H1 (cell line): ENCODE results near the gene MICU1. TPM values are rescaled to one million over a fixed set of nuclear protein-coding genes. Genes with fewer than 3 reads are reported as not detected.

Source experiments
- CTCF ChIA-PET: fragments of 300-600 bp; sonication (Branson Sonifier 250); formaldehyde crosslinking; loops from one replicate; lab custom pipeline; 2021; ENCODE audit not compliant: partially characterized antibody; lab: Charles Lee
- POLR2A ChIA-PET: fragments of 300-600 bp; sonication (Branson Sonifier 250); formaldehyde crosslinking; loops from one replicate; lab custom pipeline; 2021; ENCODE audit warnings: inconsistent platforms; ENCODE audit not compliant: partially characterized antibody; lab: Charles Lee
- DNase-seq, 2 experiments: peaks; one replicate each; pipeline versions ENCODE4 v3.0.0 to v3.0.0-alpha.2; 2010 to 2022; ENCODE audit warnings: low spot score in 2 of 2, low read depth in 1 of 2, mixed read lengths in 1 of 2
- FAIRE-seq: peaks from 2 replicates; lab custom pipeline; 2011; peaks lifted over from hg19 to GRCh38; lab: Jason Lieb, UNC
- H2AFZ ChIP-seq: 2 replicates; pipeline ENCODE4 v1.8.1; 2012; ENCODE audit warnings: low read length, inconsistent platforms
- H2AK5ac ChIP-seq: 2 replicates; pipeline ENCODE4 v1.6.1; 2013; ENCODE audit warnings: low read depth, low read length
- H2BK120ac ChIP-seq: replicated peaks from 2 replicates; pipeline ENCODE3; 2013; ENCODE audit warnings: low read depth, low read length, inconsistent platforms
- H2BK12ac ChIP-seq: 2 replicates; pipeline ENCODE4 v1.6.1; 2013; ENCODE audit warnings: low read depth, low read length
- H2BK15ac ChIP-seq: 2 replicates; pipeline ENCODE4 v1.6.1; 2013; ENCODE audit warnings: low read length
- H2BK20ac ChIP-seq: 2 replicates; pipeline ENCODE4 v1.6.1; 2013; ENCODE audit warnings: low read length
- H2BK5ac ChIP-seq: 2 replicates; pipeline ENCODE4 v1.6.1; 2013; ENCODE audit warnings: low read depth, low read length
- H3K14ac ChIP-seq: 2 replicates; pipeline ENCODE4 v1.6.1; 2013; ENCODE audit warnings: inconsistent platforms; ENCODE audit not compliant: insufficient read length
- H3K18ac ChIP-seq: 2 replicates; pipeline ENCODE4 v1.6.1; 2013; ENCODE audit warnings: low read length; ENCODE audit errors: extremely low read depth
- H3K23ac ChIP-seq: 2 replicates; pipeline ENCODE4 v1.6.1; 2013; ENCODE audit warnings: inconsistent platforms; ENCODE audit not compliant: insufficient read length
- H3K23me2 ChIP-seq: 2 replicates; pipeline ENCODE4 v1.6.1; 2013; ENCODE audit warnings: low read depth, low read length
- H3K27ac ChIP-seq: 2 replicates; pipeline ENCODE4 v1.6.1; 2011; ENCODE audit warnings: low read depth, low read length, inconsistent platforms
- H3K27me3 ChIP-seq, 4 experiments: replicated peaks in 1 of 4; 1 replicate in 1 of 4; 2 replicates in 3 of 4; pipeline versions ENCODE4 v1.6.1 to v1.8.1; 2011 to 2013; ENCODE audit warnings: low read length in 3 of 4, mild to moderate bottlenecking in 3 of 4, inconsistent platforms in 2 of 4, mixed read lengths in 2 of 4, moderate library complexity in 1 of 4; ENCODE audit not compliant: control insufficient read depth in 3 of 4, insufficient read depth in 3 of 4; ENCODE audit errors: extremely low read depth in 1 of 4
- H3K36me3 ChIP-seq, 4 experiments: 2 replicates each; pipeline versions ENCODE4 v1.6.1 to v1.8.1; 2011 to 2013; ENCODE audit warnings: mild to moderate bottlenecking in 4 of 4, low read length in 3 of 4, moderate library complexity in 2 of 4, control low read depth in 1 of 4, inconsistent platforms in 1 of 4; ENCODE audit not compliant: insufficient read depth in 4 of 4, control insufficient read depth in 2 of 4
- H3K4ac ChIP-seq: replicated peaks from 2 replicates; pipeline ENCODE3; 2013; ENCODE audit warnings: low read length, low read depth, mixed read lengths, inconsistent platforms; ENCODE audit not compliant: insufficient read length
- H3K4me1 ChIP-seq, 4 experiments: replicated peaks in 1 of 4; 1 replicate in 1 of 4; 2 replicates in 3 of 4; pipeline versions ENCODE4 v1.6.1 to v1.8.1; 2011 to 2013; ENCODE audit warnings: low read length in 3 of 4, inconsistent platforms in 2 of 4, mixed read lengths in 1 of 4; ENCODE audit not compliant: insufficient read depth in 4 of 4, control insufficient read depth in 3 of 4
- H3K4me2 ChIP-seq, 2 experiments: 2 replicates each; pipeline versions ENCODE4 v1.6.1 to v1.8.1; 2011 to 2013; ENCODE audit warnings: low read depth in 2 of 2, low read length in 2 of 2, control low read depth in 1 of 2, inconsistent platforms in 1 of 2, mild to moderate bottlenecking in 1 of 2; ENCODE audit not compliant: insufficient read depth in 1 of 2
- H3K4me3 ChIP-seq, 4 experiments: fragments of 200-600, 300-600 bp in 1 of 4; sonication (generic), shearing (Covaris generic), sonication (Bioruptor Twin) in 1 of 4; 2 replicates each; pipeline versions ENCODE4 v1.5.1 to v1.8.1; 2011 to 2016; ENCODE audit warnings: low read length in 4 of 4, low read depth in 3 of 4, control low read depth in 2 of 4, inconsistent platforms in 2 of 4, mild to moderate bottlenecking in 2 of 4, mixed read lengths in 1 of 4, moderate library complexity in 1 of 4; ENCODE audit not compliant: insufficient read depth in 2 of 4; ENCODE audit errors: extremely low read depth in 1 of 4
- H3K56ac ChIP-seq: replicated peaks from 2 replicates; pipeline ENCODE3; 2013; ENCODE audit warnings: low read depth, mild to moderate bottlenecking, mixed read lengths, low read length, inconsistent platforms; ENCODE audit not compliant: insufficient read length
- H3K79me1 ChIP-seq: 2 replicates; pipeline ENCODE4 v1.6.1; 2013; ENCODE audit warnings: low read depth, low read length, control low read depth
- H3K79me2 ChIP-seq, 2 experiments: 2 replicates each; pipeline versions ENCODE4 v1.6.1 to v1.8.1; 2012 to 2013; ENCODE audit warnings: low read length in 2 of 2, mild to moderate bottlenecking in 2 of 2, inconsistent platforms in 1 of 2; ENCODE audit not compliant: insufficient read depth in 2 of 2, control insufficient read depth in 1 of 2
- H3K9ac ChIP-seq, 4 experiments: replicated peaks in 1 of 4; 1 replicate in 1 of 4; 2 replicates in 3 of 4; pipeline versions ENCODE4 v1.6.1 to v1.8.1; 2011 to 2013; ENCODE audit warnings: low read depth in 3 of 4, low read length in 3 of 4, control low read depth in 2 of 4, mild to moderate bottlenecking in 2 of 4, moderate library complexity in 2 of 4, inconsistent platforms in 1 of 4; ENCODE audit errors: extremely low read depth in 1 of 4
- H3K9me3 ChIP-seq, 2 experiments: 2 replicates each; pipeline versions ENCODE4 v1.6.1 to v1.8.1; 2012 to 2013; ENCODE audit warnings: mild to moderate bottlenecking in 2 of 2, moderate library complexity in 2 of 2, control low read depth in 1 of 2, inconsistent platforms in 1 of 2, low read depth in 1 of 2, low read length in 1 of 2, mixed read lengths in 1 of 2; ENCODE audit not compliant: insufficient read depth in 2 of 2
- H4K20me1 ChIP-seq, 2 experiments: replicated peaks in 1 of 2; 2 replicates each; pipeline versions ENCODE3 to v1.8.1; 2011 to 2013; ENCODE audit warnings: inconsistent platforms in 2 of 2, low read length in 2 of 2, mild to moderate bottlenecking in 1 of 2; ENCODE audit not compliant: insufficient read depth in 2 of 2, control insufficient read depth in 1 of 2
- H4K5ac ChIP-seq: 2 replicates; pipeline ENCODE4 v1.6.1; 2013; ENCODE audit warnings: low read length, low read depth, mixed read lengths, inconsistent platforms; ENCODE audit not compliant: insufficient read length
- H4K8ac ChIP-seq: 2 replicates; pipeline ENCODE4 v1.8.0; 2013; ENCODE audit warnings: mild to moderate bottlenecking, moderate library complexity, low read length, inconsistent platforms; ENCODE audit not compliant: insufficient read depth; ENCODE audit errors: extremely low read depth
- H4K91ac ChIP-seq: replicated peaks from 2 replicates; pipeline ENCODE3; 2013; ENCODE audit warnings: low read length, mixed read lengths, inconsistent platforms; ENCODE audit not compliant: insufficient read length
- FOSL1 ChIP-seq: IDR thresholded peaks from 2 replicates; pipeline ENCODE4 v1.6.1; 2011; ENCODE audit warnings: mild to moderate bottlenecking, low read depth, low read length, moderate library complexity; ENCODE audit not compliant: insufficient read depth
- KDM4A ChIP-seq: IDR thresholded peaks from one replicate; pipeline ENCODE4 v1.7.1; 2012; ENCODE audit warnings: low read depth, mild to moderate bottlenecking, moderate library complexity, low read length, inconsistent platforms; ENCODE audit not compliant: severe bottlenecking
- MAFK ChIP-seq: IDR thresholded peaks from 2 replicates; pipeline ENCODE4 v1.6.1; 2012; ENCODE audit warnings: low read depth, mild to moderate bottlenecking, improper control_type of control experiment, low read length
- NANOG ChIP-seq: IDR thresholded peaks from 2 replicates; pipeline ENCODE4 v1.6.1; 2011; ENCODE audit warnings: low read length, low read depth, mild to moderate bottlenecking, inconsistent platforms; ENCODE audit not compliant: insufficient read depth, poor library complexity, severe bottlenecking
- NRF1 ChIP-seq: IDR thresholded peaks from 2 replicates; pipeline ENCODE4 v1.6.1; 2011; ENCODE audit warnings: mild to moderate bottlenecking, low read depth, low read length, improper control_type of control experiment
- SRF ChIP-seq: IDR thresholded peaks from 2 replicates; pipeline ENCODE4 v1.6.1; 2011; ENCODE audit warnings: mild to moderate bottlenecking, low read depth, low read length, moderate library complexity
- TCF12 ChIP-seq: IDR thresholded peaks from 2 replicates; pipeline ENCODE4 v1.6.1; 2011; ENCODE audit warnings: low read depth, mild to moderate bottlenecking, low read length
- WGBS, 2 experiments: shearing (Covaris generic) in 1 of 2; methylation state at CpG; one replicate each; pipeline versions ENCODE4 v1.1.6 to v1.1.7; 2013 to 2015; ENCODE audit warnings: low lambda C conversion rate in 2 of 2, mixed read lengths in 2 of 2, inconsistent platforms in 1 of 2, low coverage in 1 of 2, missing lambda C conversion rate in 1 of 2; ENCODE audit not compliant: insufficient replicate concordance in 2 of 2, insufficient coverage in 1 of 2, insufficient read length in 1 of 2; ENCODE audit errors: extremely low coverage in 1 of 2, missing lambda C conversion rate in 1 of 2; 5-methylcytosine and 5-hydroxymethylcytosine counted together
- polyA plus RNA-seq, 7 experiments: library from polyadenylated mRNA; depleted of rRNA in 3 of 7; stranded (reverse) in 5 of 7; unstranded in 2 of 7; fragments of >200 nt in 5 of 7; fragments of 200-250 nt in 2 of 7; gene quantifications; 1 replicate in 5 of 7; 2 replicates in 1 of 7; 4 replicates in 1 of 7; pipeline versions ENCODE4 v1.2.1 to v1.2.3, GENCODE V29; 2011 to 2013; ENCODE audit warnings: missing spikeins in 2 of 7, mixed read lengths in 2 of 7
- total RNA-seq: library from RNA; stranded (reverse); fragmentation: NEBNext Ultra II Directional; extraction: Animal tissue kit (Norgen Biotek cat#: 25700); gene quantifications from 2 replicates; pipeline ENCODE4 v1.2.1, GENCODE V29; 2021
- TF ChIP-seq, protein P1 (sequence below): IDR thresholded peaks from 2 replicates; pipeline ENCODE4 v1.6.1; 2011; ENCODE audit warnings: low read length, improper control_type of control experiment
- TF ChIP-seq, protein P2 (sequence below): IDR thresholded peaks from 2 replicates; pipeline ENCODE4 v1.6.1; 2011; ENCODE audit warnings: low read depth, mild to moderate bottlenecking, low read length; ENCODE audit not compliant: insufficient read depth

Gene MICU1
- total and polyA plus RNA-seq, 2 of the 8 experiments (the other 6 are each of a cell fraction or from before 2014, with no cell fraction given): 18.0 to 36.7 TPM

DNA sequence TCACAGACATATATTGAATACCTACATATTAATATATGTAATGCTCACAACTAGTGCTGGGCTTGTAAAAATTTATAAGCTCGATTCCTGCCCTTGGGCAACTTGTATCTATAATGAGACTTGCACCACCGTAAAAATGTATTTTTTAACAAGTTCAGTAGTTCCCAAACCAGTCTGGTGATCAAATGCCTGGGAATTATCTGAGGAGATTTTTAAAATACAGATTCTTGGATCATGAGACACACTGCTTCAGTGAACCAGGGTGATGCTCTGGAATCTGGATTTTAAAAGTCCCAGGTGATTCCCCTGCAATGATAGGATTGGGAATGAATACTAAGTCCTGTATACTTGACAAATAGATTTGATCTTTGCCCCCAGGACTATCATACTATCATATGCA, 4.3 kb upstream of the MICU1 start:
- no peak overlapping the region for H3K18ac ChIP-seq
- no peak for DNase-seq
- no peak overlapping the region for H3K4me2 ChIP-seq
- H3K9ac ChIP-seq: no peak overlapping the region
- no peak overlapping the region for H2BK12ac ChIP-seq
- no peak overlapping the region for H3K4me3 ChIP-seq
- H3K4me1 ChIP-seq: no peaks in the 10 kb centered on the region
- TF ChIP-seq, protein P1, sequence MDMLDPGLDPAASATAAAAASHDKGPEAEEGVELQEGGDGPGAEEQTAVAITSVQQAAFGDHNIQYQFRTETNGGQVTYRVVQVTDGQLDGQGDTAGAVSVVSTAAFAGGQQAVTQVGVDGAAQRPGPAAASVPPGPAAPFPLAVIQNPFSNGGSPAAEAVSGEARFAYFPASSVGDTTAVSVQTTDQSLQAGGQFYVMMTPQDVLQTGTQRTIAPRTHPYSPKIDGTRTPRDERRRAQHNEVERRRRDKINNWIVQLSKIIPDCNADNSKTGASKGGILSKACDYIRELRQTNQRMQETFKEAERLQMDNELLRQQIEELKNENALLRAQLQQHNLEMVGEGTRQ: no peak
- TF ChIP-seq TCF12 (no peak), KDM4A (no peak), SRF (no peak), FOSL1 (no peak), NANOG (no peak), NRF1 (no peak), MAFK (no peak)
- TF ChIP-seq, protein P2, sequence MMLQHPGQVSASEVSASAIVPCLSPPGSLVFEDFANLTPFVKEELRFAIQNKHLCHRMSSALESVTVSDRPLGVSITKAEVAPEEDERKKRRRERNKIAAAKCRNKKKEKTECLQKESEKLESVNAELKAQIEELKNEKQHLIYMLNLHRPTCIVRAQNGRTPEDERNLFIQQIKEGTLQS: no peak
- FAIRE-seq: no peak
- no peak overlapping the region for H2AK5ac ChIP-seq
- peaks cover 5% of the 10 kb centered on the region; the same call in 1 of the 2 replicates for H3K79me1 ChIP-seq
- no peaks in the 10 kb centered on the region for H3K27me3 ChIP-seq
- H3K23ac ChIP-seq: no peak overlapping the region
- no peak overlapping the region for H3K27ac ChIP-seq
- POLR2A ChIA-PET: no interaction called here
- H4K8ac ChIP-seq: no peak overlapping the region
- H3K9me3 ChIP-seq: no peaks in the 10 kb centered on the region
- H4K5ac ChIP-seq: no peak overlapping the region
- H3K79me2 ChIP-seq: peaks cover 0 to 3% of the 10 kb centered on the region in 2 experiments; a peak in 3 of 4 replicates
- no peaks in the 10 kb centered on the region for H3K36me3 ChIP-seq
- no peaks in the 10 kb centered on the region; the same call in 1 of the 2 replicates for H3K23me2 ChIP-seq
- H2BK120ac ChIP-seq: no peak overlapping the region
- WGBS, 2 experiments: 92% methylated on average over 2 of the region's 2 CpGs; no CpG with 5 or more reads in 1 of the 2 experiments
- no peak overlapping the region for H2AFZ ChIP-seq
- no peak overlapping the region for H2BK20ac ChIP-seq
- no peak overlapping the region for H3K4ac ChIP-seq
- H2BK15ac ChIP-seq: no peak overlapping the region
- no peaks in the 10 kb centered on the region for H4K20me1 ChIP-seq
- H3K56ac ChIP-seq: no peak overlapping the region
- CTCF ChIA-PET: no interaction called here
- H3K14ac ChIP-seq: no peak overlapping the region
- no peak overlapping the region for H2BK5ac ChIP-seq
- no peak overlapping the region for H4K91ac ChIP-seq
